ENCODE data around the gene UBE2O.

DNA sequence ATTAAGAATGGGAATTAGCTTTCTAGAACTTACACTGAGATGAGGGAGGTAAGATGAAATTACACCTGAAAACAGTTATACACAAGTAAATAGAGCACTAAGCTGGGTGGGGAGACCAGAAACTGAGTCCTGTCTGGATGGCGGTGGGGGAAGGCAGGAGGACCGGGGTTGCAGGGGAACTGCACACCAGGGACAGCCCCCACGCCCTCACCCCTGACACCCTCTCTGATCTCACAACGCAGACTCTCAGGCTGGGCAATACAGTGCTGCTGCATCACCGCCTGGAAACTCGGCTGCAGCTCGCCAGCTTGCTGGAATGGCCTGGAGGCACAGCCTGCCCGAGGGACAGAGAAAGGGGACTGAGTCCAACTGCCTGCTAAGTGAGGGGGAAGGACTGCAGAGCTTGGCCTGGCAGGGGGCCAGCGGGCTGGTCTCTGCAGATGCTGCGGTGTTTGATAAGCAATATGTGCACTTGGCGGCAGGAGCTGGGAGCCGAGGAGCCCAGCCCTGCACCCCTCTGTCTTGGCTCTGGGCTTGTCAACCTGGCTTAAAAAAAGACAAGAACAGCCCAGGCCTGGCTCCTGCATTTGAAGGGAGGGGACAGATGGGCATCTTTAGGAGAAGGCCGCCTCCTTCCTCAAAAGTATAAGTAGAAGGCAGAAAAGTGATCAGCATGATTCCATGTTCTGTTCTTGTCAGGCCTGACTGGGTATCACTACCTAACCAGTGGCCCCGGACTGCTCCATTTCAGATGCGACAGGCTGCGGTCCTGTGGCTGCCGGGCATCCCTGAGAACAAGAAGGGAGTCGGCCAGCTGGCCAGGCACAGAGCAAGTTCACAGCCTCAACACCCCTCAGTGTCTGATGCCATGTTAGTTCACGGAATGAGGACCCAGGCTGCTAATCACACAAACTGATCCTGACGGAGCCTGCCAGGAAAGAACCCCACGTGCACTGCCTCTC is 38.3 kb downstream of the UBE2O start:
- TF ChIP-seq REST (IDR thresholded peaks at IDR 0.05; ENCODE audit: insufficient replicate concordance, low read depth) (no peak), CTCF (IDR thresholded peaks at IDR 0.05; ENCODE audit: insufficient read depth, low read length) (no peak), POLR2AphosphoS5 (IDR thresholded peaks at IDR 0.05; ENCODE audit: low read depth) (no peak), GABPA (IDR thresholded peaks at IDR 0.05; ENCODE audit: low read depth) (no peak), SPI1 (IDR thresholded peaks at IDR 0.05; ENCODE audit: borderline replicate concordance, low read depth) (no peak)

Data from HL-60 (cell line).